NCI-H1417 treated with DMSO at 0.1 percent for 48 hours (cell line): ENCODE data around the gene EXPH5.

Experiments used
- DNase-seq: peaks from one replicate; lab custom pipeline; 2025; lab: John Stamatoyannopoulos, UW

EXPH5 gene

GRCh38 chr11:108468478-108468864 is 125.1 kb downstream of the EXPH5 start:
- DNase-seq, result no peak

- peak; percentile 97 for DNase-seq
Observed at GRCh38 chr11:108467091-108467823, 126.3 kb downstream of the EXPH5 start, which contains the start of gene C11orf65. Gene C11orf65 (minus strand): TSS chr11:108467529. CDS start chr11:108461559, 5,970 bp downstream.

GRCh38 chr11:108466405-108466804 is 127.2 kb downstream of the EXPH5 start:
- no peak for DNase-seq
